ENCODE results near the gene POLR2E.

POLR2E gene

GRCh38 chr19:1053176-1054101, 41.7 kb downstream of the POLR2E start:
- no peaks in the 10 kb centered on the region for H3K36me3 ChIP-seq (ENCODE audit: control insufficient read depth, insufficient read depth, low read length)
- no peak overlapping the region for H3K9ac ChIP-seq (ENCODE audit: low read length)
- no peak overlapping the region for H3K27ac ChIP-seq (ENCODE audit: low read depth, low read length)
- no peaks in the 10 kb centered on the region for H3K27me3 ChIP-seq (ENCODE audit: control insufficient read depth, insufficient read depth, low read length)
- no peaks in the 10 kb centered on the region for H3K4me1 ChIP-seq (ENCODE audit: control insufficient read depth, insufficient read depth, low read length)
- no peak overlapping the region for H3K4me3 ChIP-seq (ENCODE audit: low read length)

GRCh38 chr19:1052349-1052975, 42.7 kb downstream of the POLR2E start:
- H3K4me1 ChIP-seq (ENCODE audit: control insufficient read depth, insufficient read depth, low read length): no peaks in the 10 kb centered on the region
- H3K27me3 ChIP-seq (ENCODE audit: control insufficient read depth, insufficient read depth, low read length): no peaks in the 10 kb centered on the region
- no peak overlapping the region for H3K27ac ChIP-seq (ENCODE audit: low read depth, low read length)
- H3K9ac ChIP-seq (ENCODE audit: low read length): no peak overlapping the region
- no peak overlapping the region for H3K4me3 ChIP-seq (ENCODE audit: low read length)
- H3K36me3 ChIP-seq (ENCODE audit: control insufficient read depth, insufficient read depth, low read length): no peaks in the 10 kb centered on the region

- Histone ChIP-seq H3K27me3 (ENCODE audit: control insufficient read depth, insufficient read depth, low read length) (no peaks in the 10 kb centered on the region), H3K9ac (ENCODE audit: low read length) (no peak overlapping the region), H3K4me3 (ENCODE audit: low read length) (no peak overlapping the region), H3K27ac (ENCODE audit: low read depth, low read length) (no peak overlapping the region), H3K4me1 (ENCODE audit: control insufficient read depth, insufficient read depth, low read length) (no peaks in the 10 kb centered on the region), H3K36me3 (ENCODE audit: control insufficient read depth, insufficient read depth, low read length) (no peaks in the 10 kb centered on the region)
Observed at GRCh38 chr19:1051791-1052190, 43.4 kb downstream of the POLR2E start.

- no peaks in the 10 kb centered on the region for H3K27me3 ChIP-seq (ENCODE audit: control insufficient read depth, insufficient read depth, low read length)
- no peaks in the 10 kb centered on the region for H3K4me1 ChIP-seq (ENCODE audit: control insufficient read depth, insufficient read depth, low read length)
- no peak overlapping the region for H3K9ac ChIP-seq (ENCODE audit: low read length)
- no peaks in the 10 kb centered on the region for H3K36me3 ChIP-seq (ENCODE audit: control insufficient read depth, insufficient read depth, low read length)
- no peak overlapping the region for H3K4me3 ChIP-seq (ENCODE audit: low read length)
- H3K27ac ChIP-seq (ENCODE audit: low read depth, low read length): no peak overlapping the region
Observed at GRCh38 chr19:1050989-1051788, 44.0 kb downstream of the POLR2E start.

- Histone ChIP-seq H3K9ac (ENCODE audit: low read length) (no peak overlapping the region), H3K4me1 (ENCODE audit: control insufficient read depth, insufficient read depth, low read length) (no peaks in the 10 kb centered on the region), H3K27ac (ENCODE audit: low read depth, low read length) (no peak overlapping the region), H3K27me3 (ENCODE audit: control insufficient read depth, insufficient read depth, low read length) (no peaks in the 10 kb centered on the region), H3K4me3 (ENCODE audit: low read length) (no peak overlapping the region), H3K36me3 (ENCODE audit: control insufficient read depth, insufficient read depth, low read length) (no peaks in the 10 kb centered on the region)
Observed at GRCh38 chr19:1049800-1050199, 45.4 kb downstream of the POLR2E start.

- Histone ChIP-seq H3K4me3 (ENCODE audit: low read length) (no peak overlapping the region), H3K27me3 (ENCODE audit: control insufficient read depth, insufficient read depth, low read length) (no peaks in the 10 kb centered on the region), H3K9ac (ENCODE audit: low read length) (no peak overlapping the region), H3K36me3 (ENCODE audit: control insufficient read depth, insufficient read depth, low read length) (no peaks in the 10 kb centered on the region), H3K27ac (ENCODE audit: low read depth, low read length) (no peak overlapping the region), H3K4me1 (ENCODE audit: control insufficient read depth, insufficient read depth, low read length) (no peaks in the 10 kb centered on the region)
Observed at GRCh38 chr19:1049106-1049505, 46.1 kb downstream of the POLR2E start.

- Histone ChIP-seq H3K9ac (ENCODE audit: low read length) (no peak overlapping the region), H3K36me3 (ENCODE audit: control insufficient read depth, insufficient read depth, low read length) (no peaks in the 10 kb centered on the region), H3K4me3 (ENCODE audit: low read length) (no peak overlapping the region), H3K4me1 (ENCODE audit: control insufficient read depth, insufficient read depth, low read length) (no peaks in the 10 kb centered on the region), H3K27ac (ENCODE audit: low read depth, low read length) (no peak overlapping the region), H3K27me3 (ENCODE audit: control insufficient read depth, insufficient read depth, low read length) (no peaks in the 10 kb centered on the region)
Observed at GRCh38 chr19:1047696-1048147, 47.5 kb downstream of the POLR2E start.

GRCh38 chr19:1046836-1047695, 48.1 kb downstream of the POLR2E start:
- Histone ChIP-seq H3K27me3 (ENCODE audit: control insufficient read depth, insufficient read depth, low read length) (no peaks in the 10 kb centered on the region), H3K9ac (ENCODE audit: low read length) (no peak overlapping the region), H3K27ac (ENCODE audit: low read depth, low read length) (no peak overlapping the region), H3K36me3 (ENCODE audit: control insufficient read depth, insufficient read depth, low read length) (no peaks in the 10 kb centered on the region), H3K4me3 (ENCODE audit: low read length) (no peak overlapping the region), H3K4me1 (ENCODE audit: control insufficient read depth, insufficient read depth, low read length) (no peaks in the 10 kb centered on the region)

GRCh38 chr19:1046117-1046626, 49.0 kb downstream of the POLR2E start:
- Histone ChIP-seq H3K9ac (ENCODE audit: low read length) (no peak overlapping the region), H3K27ac (ENCODE audit: low read depth, low read length) (no peak overlapping the region), H3K27me3 (ENCODE audit: control insufficient read depth, insufficient read depth, low read length) (peaks cover 3% of the 10 kb centered on the region), H3K4me3 (ENCODE audit: low read length) (no peak overlapping the region), H3K36me3 (ENCODE audit: control insufficient read depth, insufficient read depth, low read length) (no peaks in the 10 kb centered on the region), H3K4me1 (ENCODE audit: control insufficient read depth, insufficient read depth, low read length) (no peaks in the 10 kb centered on the region)

- Histone ChIP-seq H3K27me3 (ENCODE audit: control insufficient read depth, insufficient read depth, low read length) (peaks cover 3% of the 10 kb centered on the region), H3K36me3 (ENCODE audit: control insufficient read depth, insufficient read depth, low read length) (no peaks in the 10 kb centered on the region), H3K4me1 (ENCODE audit: control insufficient read depth, insufficient read depth, low read length) (peaks cover 3% of the 10 kb centered on the region), H3K4me3 (ENCODE audit: low read length) (no peak overlapping the region), H3K27ac (ENCODE audit: low read depth, low read length) (no peak overlapping the region), H3K9ac (ENCODE audit: low read length) (no peak overlapping the region)
Observed at GRCh38 chr19:1045247-1045603, 50.0 kb downstream of the POLR2E start.

GRCh38 chr19:1042689-1043511, 52.3 kb downstream of the POLR2E start:
- no peak overlapping the region for H3K4me3 ChIP-seq (ENCODE audit: low read length)
- peaks cover 3% of the 10 kb centered on the region for H3K27me3 ChIP-seq (ENCODE audit: control insufficient read depth, insufficient read depth, low read length)
- no peak overlapping the region for H3K27ac ChIP-seq (ENCODE audit: low read depth, low read length)
- H3K9ac ChIP-seq (ENCODE audit: low read length): no peak overlapping the region
- H3K36me3 ChIP-seq (ENCODE audit: control insufficient read depth, insufficient read depth, low read length): no peaks in the 10 kb centered on the region
- H3K4me1 ChIP-seq (ENCODE audit: control insufficient read depth, insufficient read depth, low read length): peaks cover 9% of the 10 kb centered on the region

Measured in rectal smooth muscle tissue (tissue), 1 donor.